Loucy (cell line): Measurements from ENCODE around the gene STARD13.

ENCODE experiments used
- H2AFZ ChIP-seq: fragments of 200-600 bp; sonication (generic); 2 replicates; pipeline ENCODE4 v1.6.0; 2016; ENCODE audit warnings: antibody characterized with exemption, mild to moderate bottlenecking, low read length, moderate library complexity
- H3F3A ChIP-seq: fragments of 200-600 bp; 2 replicates; pipeline ENCODE4 v1.6.0; 2016; ENCODE audit warnings: antibody characterized with exemption, low read depth, mild to moderate bottlenecking
- H3K27me3 ChIP-seq: fragments of 200-600 bp; sonication (generic); 2 replicates; pipeline ENCODE4 v1.6.1; 2014; ENCODE audit warnings: low read length, mild to moderate bottlenecking; ENCODE audit not compliant: insufficient read depth, poor library complexity, severe bottlenecking
- H3K36me3 ChIP-seq: fragments of 200-600 bp; sonication (generic); 2 replicates; pipeline ENCODE4 v1.6.1; 2016; ENCODE audit warnings: low read length; ENCODE audit not compliant: insufficient read depth
- H3K4me1 ChIP-seq: fragments of 200-600 bp; sonication (generic); 2 replicates; pipeline ENCODE4 v1.5.1; 2014; ENCODE audit warnings: low read length, mild to moderate bottlenecking; ENCODE audit not compliant: insufficient read depth, poor library complexity, severe bottlenecking
- H3K4me2 ChIP-seq: fragments of 200-600 bp; sonication (generic); 2 replicates; pipeline ENCODE4 v1.6.0; 2014; ENCODE audit warnings: antibody characterized with exemption, low read length, low read depth, mild to moderate bottlenecking; ENCODE audit not compliant: poor library complexity, severe bottlenecking
- H3K4me3 ChIP-seq: fragments of 200-600 bp; sonication (generic); 2 replicates; pipeline ENCODE4 v1.5.1; 2014; ENCODE audit warnings: low read length, mild to moderate bottlenecking, mixed read lengths; ENCODE audit not compliant: poor library complexity, severe bottlenecking
- H3K79me2 ChIP-seq: fragments of 200-600 bp; sonication (generic); 2 replicates; pipeline ENCODE4 v1.6.1; 2014; ENCODE audit warnings: low read length; ENCODE audit not compliant: insufficient read depth
- H3K9ac ChIP-seq: fragments of 200-600 bp; sonication (generic); 2 replicates; pipeline ENCODE4 v1.6.0; 2014; ENCODE audit warnings: mild to moderate bottlenecking, low read depth, low read length, moderate library complexity; ENCODE audit not compliant: poor library complexity, severe bottlenecking
- H3K9me2 ChIP-seq: fragments of 200-600 bp; sonication (generic); replicated peaks from 2 replicates; pipeline ENCODE4 v1.6.1; 2016; ENCODE audit warnings: low read depth, low read length, mixed read lengths
- H3K9me3 ChIP-seq: fragments of 200-600 bp; sonication (generic); 2 replicates; pipeline ENCODE4 v1.6.1; 2014; ENCODE audit warnings: mild to moderate bottlenecking, antibody characterized with exemption, low read length, low read depth; ENCODE audit not compliant: insufficient read depth
- H4K20me1 ChIP-seq: fragments of 200-600 bp; sonication (generic); 2 replicates; pipeline ENCODE4 v1.6.0; 2014; ENCODE audit warnings: antibody characterized with exemption, low read length, mild to moderate bottlenecking; ENCODE audit not compliant: insufficient read depth, poor library complexity, severe bottlenecking
- CTCF ChIP-seq: fragments of 200-600 bp; sonication (generic); conservative IDR thresholded peaks from 2 replicates; pipeline ENCODE4 v1.5.1; 2014; ENCODE audit warnings: mild to moderate bottlenecking, antibody characterized with exemption, low read length
- EZH2phosphoT487 ChIP-seq: fragments of 200-600 bp; IDR thresholded peaks from 2 replicates; pipeline ENCODE4 v1.6.1; 2018; ENCODE audit warnings: antibody characterized with exemption, mild to moderate bottlenecking, moderate library complexity, borderline replicate concordance

STARD13 gene

GRCh38 chr13:33219926-33220325, 65.6 kb downstream of the STARD13 start:
- no peaks in the 10 kb centered on the region for H3K27me3 ChIP-seq
- H3K79me2 ChIP-seq = no peaks in the 10 kb centered on the region
- no peaks in the 10 kb centered on the region for H3F3A ChIP-seq
- no peaks in the 10 kb centered on the region for H3K4me1 ChIP-seq
- H2AFZ ChIP-seq = no peak overlapping the region
- H3K36me3 ChIP-seq = no peaks in the 10 kb centered on the region
- no peaks in the 10 kb centered on the region for H4K20me1 ChIP-seq
- no peaks in the 10 kb centered on the region for H3K9me2 ChIP-seq
- no peak overlapping the region for H3K4me2 ChIP-seq
- H3K9me3 ChIP-seq = no peaks in the 10 kb centered on the region
- H3K4me3 ChIP-seq = no peak overlapping the region
- no peak overlapping the region for H3K9ac ChIP-seq
- TF ChIP-seq CTCF = no peak
- no peak for TF ChIP-seq EZH2phosphoT487

GRCh38 chr13:33218426-33218825, 67.1 kb downstream of the STARD13 start:
- H3K27me3 ChIP-seq = no peaks in the 10 kb centered on the region
- no peaks in the 10 kb centered on the region for H4K20me1 ChIP-seq
- H3K9ac ChIP-seq = no peak overlapping the region
- no peak overlapping the region for H3K4me3 ChIP-seq
- no peak overlapping the region for H3K4me2 ChIP-seq
- H3K9me3 ChIP-seq = no peaks in the 10 kb centered on the region
- H3K79me2 ChIP-seq = no peaks in the 10 kb centered on the region
- H3K36me3 ChIP-seq = no peaks in the 10 kb centered on the region
- H2AFZ ChIP-seq = no peak overlapping the region
- H3K4me1 ChIP-seq = no peaks in the 10 kb centered on the region
- no peaks in the 10 kb centered on the region for H3F3A ChIP-seq
- H3K9me2 ChIP-seq = no peaks in the 10 kb centered on the region
- TF ChIP-seq EZH2phosphoT487 (no peak), CTCF (no peak)

- Histone ChIP-seq H3K9ac (no peak overlapping the region), H3F3A (no peaks in the 10 kb centered on the region), H3K9me2 (no peaks in the 10 kb centered on the region), H3K4me2 (no peak overlapping the region), H3K36me3 (no peaks in the 10 kb centered on the region), H3K4me1 (no peaks in the 10 kb centered on the region), H4K20me1 (no peaks in the 10 kb centered on the region), H3K27me3 (no peaks in the 10 kb centered on the region), H3K4me3 (no peak overlapping the region), H2AFZ (no peak overlapping the region), H3K9me3 (no peaks in the 10 kb centered on the region), H3K79me2 (no peaks in the 10 kb centered on the region)
- TF ChIP-seq EZH2phosphoT487 = no peak
- no peak for TF ChIP-seq CTCF
These were observed 67.5 kb downstream of the STARD13 start for GRCh38 chr13:33218020-33218419.
